GM21360 (cell line): Measurements from ENCODE around the gene MAGEB6.
"Not testable (repeated sequence)": the region's sequence is repeated elsewhere in the genome, so short reads cannot be mapped to it uniquely, and the experiment has no call there.

Source experiments
- ATAC-seq: cut with Tn5 transposase; IDR thresholded peaks from one replicate; pipeline ENCODE4 v1.9.1; 2021; ENCODE audit warnings: mild to moderate bottlenecking, moderate library complexity; ENCODE audit not compliant: unreplicated experiment

Gene MAGEB6, protein sequence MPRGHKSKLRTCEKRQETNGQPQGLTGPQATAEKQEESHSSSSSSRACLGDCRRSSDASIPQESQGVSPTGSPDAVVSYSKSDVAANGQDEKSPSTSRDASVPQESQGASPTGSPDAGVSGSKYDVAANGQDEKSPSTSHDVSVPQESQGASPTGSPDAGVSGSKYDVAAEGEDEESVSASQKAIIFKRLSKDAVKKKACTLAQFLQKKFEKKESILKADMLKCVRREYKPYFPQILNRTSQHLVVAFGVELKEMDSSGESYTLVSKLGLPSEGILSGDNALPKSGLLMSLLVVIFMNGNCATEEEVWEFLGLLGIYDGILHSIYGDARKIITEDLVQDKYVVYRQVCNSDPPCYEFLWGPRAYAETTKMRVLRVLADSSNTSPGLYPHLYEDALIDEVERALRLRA

DNA sequence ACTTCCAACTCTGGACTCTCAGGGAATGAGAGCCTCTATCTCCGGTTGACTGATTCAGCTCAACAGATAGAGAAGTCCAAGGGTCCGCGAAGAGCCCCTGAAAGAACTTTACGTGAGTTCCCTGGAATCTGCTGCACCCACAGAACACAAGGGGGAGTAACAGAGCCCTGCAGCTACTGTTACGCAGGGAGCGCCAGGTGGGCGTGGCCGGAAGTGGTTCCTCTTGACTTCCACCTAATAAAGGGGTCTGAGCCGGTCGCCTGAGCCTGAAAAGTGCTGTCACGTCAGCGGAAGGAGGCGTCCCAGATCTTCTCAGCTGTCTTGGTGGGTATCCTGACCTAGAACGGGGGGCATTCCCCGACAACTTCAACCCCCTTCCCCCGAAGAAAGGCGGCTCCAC, at the start of gene MAGEB6:
MAGEB6 (plus strand) TSS at position 237 of the 400 bp plus-strand sequence. CDS start 1,407 bp downstream, outside the sequence.
- ATAC-seq: no peak

DNA sequence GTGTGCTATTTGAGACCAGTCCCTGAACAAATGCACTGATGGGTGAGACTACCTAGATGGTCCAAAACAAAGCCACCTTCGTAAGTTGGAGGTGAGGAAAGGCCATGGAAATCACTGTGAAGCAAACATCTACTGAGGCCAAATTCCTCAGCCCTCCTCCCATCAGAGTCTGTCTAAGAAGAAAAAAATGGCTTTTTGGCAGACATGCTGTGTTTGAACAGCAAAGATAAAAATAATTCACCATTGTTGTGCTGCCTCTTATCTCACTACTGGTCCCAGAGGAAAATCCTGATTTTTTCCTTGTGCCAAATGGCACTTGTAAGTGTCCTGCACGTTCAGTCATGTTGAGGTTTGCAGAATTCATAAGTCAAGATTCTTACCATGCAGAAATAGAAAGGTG, 46.2 kb upstream of the MAGEB6 start:
- no peak for ATAC-seq

DNA sequence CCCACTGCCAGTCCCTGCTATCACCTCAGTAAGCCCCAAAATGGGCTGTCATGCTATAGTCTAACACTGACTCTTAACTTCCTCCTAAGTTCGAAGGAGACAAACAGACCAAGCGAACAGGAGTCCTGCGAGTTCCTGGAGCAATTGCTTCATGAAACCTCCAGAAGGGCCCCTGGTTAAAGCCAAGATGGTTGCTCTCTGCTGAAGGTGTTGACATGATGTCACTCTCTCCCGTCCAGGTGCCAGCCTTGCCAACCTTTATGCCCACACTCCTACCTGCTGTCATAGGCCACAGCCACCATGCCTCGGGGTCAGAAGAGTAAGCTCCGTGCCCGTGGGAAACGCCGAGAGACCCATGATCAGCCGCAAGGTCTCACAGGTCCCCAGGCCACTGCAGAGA, 31.9 kb upstream of the MAGEB6 start, which contains the start of gene MAGEB6B:
MAGEB6B (plus strand) TSS at position 301 of the 400 bp plus-strand sequence; CDS start at position 301, 0 bp downstream.
- ATAC-seq: no peak

DNA sequence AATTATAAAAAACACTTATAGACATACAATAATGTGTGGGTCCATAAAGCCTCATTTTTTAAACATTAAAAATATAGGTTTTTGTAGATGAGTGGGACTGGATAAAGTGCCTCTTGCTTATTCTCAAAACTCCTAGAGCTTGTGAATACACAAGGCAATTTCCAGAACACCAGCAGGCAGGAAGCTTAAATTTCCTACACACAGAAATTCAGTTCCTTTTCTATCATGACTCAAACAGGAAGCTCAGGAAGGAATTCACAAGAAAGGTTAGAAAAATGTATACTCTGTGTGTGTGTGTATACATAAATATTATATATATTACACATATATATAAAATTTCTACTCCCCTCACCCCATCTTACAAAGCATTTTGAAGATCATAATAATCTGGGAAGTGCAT, 11.3 kb downstream of the MAGEB6 start:
- ATAC-seq: no peak

DNA sequence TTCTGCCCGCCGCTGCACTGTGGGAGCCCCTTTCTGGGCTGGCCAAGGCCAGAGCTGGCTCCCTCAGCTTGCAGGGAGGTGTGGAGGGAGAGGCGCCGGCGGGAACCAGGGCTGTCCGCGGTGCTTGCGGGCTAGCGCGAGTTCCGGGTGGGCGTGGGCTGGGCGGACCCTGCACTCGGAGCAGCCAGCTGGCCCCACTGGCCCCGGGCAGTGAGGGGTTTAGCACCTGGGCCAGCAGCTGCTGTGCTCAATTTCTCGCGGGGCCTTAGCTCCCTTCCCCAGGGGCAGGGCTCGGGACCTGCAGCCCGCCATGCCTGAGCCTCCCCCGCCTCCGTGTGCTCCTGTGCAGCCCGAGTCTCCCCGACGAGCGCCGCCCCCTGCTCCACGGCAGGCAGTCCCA, 12.5 kb downstream of the MAGEB6 start:
- ATAC-seq: not testable (repeated sequence)

DNA sequence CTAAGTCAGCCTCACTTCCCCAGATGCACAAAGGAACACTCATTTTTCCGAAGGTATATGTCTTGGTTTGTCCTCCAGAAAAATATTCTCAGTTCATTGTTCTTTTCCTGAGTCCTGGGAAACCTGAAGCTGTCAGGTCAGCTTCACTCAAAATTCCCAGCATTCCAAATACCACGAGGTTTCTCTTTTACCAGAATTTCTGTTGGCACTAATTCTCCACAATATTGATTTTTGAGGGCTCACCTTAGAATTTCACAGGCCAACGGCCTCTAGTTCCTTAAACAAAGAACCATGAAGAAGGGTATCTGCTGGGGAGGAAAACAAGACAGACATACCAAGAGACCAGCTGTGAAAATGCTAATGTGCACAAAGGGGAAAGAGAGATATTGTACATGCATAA, 15.8 kb downstream of the MAGEB6 start:
- ATAC-seq: no peak

DNA sequence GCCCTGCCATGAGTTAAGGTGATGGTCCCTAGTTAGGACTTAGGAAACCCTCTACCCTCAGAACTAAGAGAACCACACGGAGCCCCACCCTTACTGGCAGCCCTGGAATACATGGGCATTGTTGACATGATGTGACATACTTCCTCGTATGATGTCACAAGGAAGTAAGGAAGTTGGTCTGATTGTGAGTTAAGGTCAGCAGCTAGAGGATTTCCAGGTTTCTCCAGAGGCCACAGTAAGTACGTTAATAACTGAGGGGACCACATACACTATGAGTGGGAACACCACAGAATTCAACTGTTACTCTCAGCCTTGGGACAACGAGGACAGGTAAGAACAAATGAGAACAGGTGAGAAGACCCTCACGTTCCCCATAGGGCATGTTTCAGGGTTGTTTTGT, 23.6 kb downstream of the MAGEB6 start, which contains the start of gene MAGEB5:
MAGEB5 (plus strand) TSS at position 301 of the 400 bp plus-strand sequence. CDS start 1,133 bp downstream, outside the sequence.
- no peak for ATAC-seq

DNA sequence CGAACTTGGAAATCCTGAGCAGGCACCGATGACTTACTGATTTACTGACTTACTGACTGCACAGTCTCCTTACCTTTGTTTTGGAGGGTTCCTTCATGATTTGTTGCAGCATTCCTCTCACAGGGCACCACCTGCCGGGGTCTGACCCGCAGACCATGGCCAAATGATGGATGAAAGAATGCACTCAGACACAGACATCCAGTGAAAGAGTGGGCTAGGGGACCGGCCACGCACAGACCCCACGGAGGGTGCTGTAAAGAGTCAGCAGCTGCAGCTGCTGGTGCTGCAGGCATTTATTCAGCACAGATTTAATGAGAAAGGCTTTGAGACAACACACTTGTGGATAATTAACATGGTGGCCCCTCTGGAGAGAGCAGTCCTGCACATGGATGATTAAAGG, 27.1 kb downstream of the MAGEB6 start:
- no peak for ATAC-seq

DNA sequence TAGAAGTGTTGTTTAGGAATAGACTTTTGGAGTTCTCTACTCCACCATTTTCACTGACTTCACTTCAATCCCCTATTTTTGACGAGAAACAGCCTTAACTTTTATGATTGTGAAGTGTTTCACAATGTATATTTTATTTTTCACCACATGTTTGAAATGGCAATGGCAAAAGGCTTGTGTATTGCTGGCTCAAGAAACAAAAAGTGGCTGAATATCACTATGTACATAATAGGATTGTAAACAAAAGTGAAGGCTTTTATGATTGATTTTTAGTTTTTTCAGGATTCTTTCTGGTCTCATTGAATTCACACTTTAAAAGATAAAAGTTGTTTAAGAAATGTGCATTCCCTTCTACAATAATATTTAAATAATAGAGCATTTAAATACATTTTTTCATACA, 41.9 kb downstream of the MAGEB6 start:
- no peak for ATAC-seq
